Measurements from ENCODE around the gene EIF3I.
A peak's percentile ranks its signal among the peaks of the same experiment; 100 is the strongest.

Gene EIF3I

GRCh38 chr1:32221980-32222755 is at the start of gene EIF3I, which contains the start of gene TMEM234:
TSS of gene EIF3I (plus strand) at chr1:32222407. CDS start at chr1:32222442, 35 bp downstream.
TSS of gene TMEM234 (minus strand) at chr1:32222353. CDS start at chr1:32222322, 31 bp downstream.
- DNase-seq (ENCODE audit: low read depth in 4 of 4, low spot score in 1 of 4) = peak; percentile 71 to 87 (median 84)

GRCh38 chr1:32172621-32173245 is 49.5 kb upstream of the EIF3I start:
- no peak for DNase-seq (ENCODE audit: low read depth in 4 of 4, low spot score in 1 of 4)

- no peak for DNase-seq (ENCODE audit: low read depth in 4 of 4, low spot score in 1 of 4)
Observed at GRCh38 chr1:32178380-32179192, 43.6 kb upstream of the EIF3I start.

DNA sequence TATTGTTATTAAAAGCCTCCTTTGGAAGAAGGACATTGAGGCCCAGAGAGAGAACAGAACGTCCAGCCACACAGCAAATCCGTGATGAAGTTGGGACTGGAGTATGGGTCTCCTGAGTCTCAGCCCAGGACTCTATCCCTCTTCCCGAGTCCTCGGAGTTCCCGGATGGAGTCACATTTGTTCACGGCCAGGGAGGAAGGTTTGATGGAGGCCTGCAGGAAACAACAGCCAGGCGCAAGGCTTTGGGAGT is 43.1 kb upstream of the EIF3I start:
- DNase-seq (ENCODE audit: low read depth in 4 of 4, low spot score in 1 of 4) = no peak

DNA sequence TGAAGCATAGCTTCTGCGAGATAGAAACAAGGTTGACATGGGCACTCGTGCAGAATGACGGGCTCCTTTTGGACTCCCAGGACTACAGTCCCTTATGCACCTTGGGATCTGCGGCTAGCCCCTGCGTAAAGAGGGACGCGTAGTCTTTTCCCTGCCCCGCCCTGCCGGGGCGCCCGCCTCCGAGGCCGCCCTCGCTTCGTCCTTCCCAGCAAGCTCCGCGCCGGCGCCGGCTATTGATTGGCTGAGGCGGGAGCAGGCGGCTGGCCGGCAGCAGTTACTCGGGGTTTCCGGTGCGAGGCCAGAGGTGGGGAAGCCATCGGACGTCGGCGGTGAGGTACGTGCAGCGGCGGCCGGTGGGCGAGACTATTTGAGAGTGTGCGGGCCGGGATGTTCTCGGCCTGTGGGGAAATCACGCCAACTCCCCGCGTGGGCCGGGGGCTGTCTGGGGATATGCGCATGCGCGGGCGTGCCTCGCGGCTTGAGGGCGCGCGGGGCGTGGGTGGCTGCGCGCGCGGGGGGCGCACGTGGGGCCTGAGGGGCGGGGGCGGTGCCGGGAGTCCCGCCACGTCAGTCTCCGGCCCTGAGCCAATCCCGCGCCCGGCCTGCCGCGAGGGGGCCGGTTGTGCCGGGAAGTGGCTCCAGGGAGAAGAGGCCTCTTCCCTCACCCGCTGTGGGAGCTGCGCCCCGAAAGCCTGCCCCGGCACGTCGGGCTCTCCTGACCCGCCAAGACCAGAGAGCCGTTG is 42.6 kb upstream of the EIF3I start, which contains the start of gene TXLNA:
TXLNA (plus strand) TSS at position 233 of the 743 bp plus-strand sequence. CDS start 671 bp downstream, outside the sequence.
- peak; percentile 72 to 89 (median 82) for DNase-seq (ENCODE audit: low read depth in 4 of 4, low spot score in 1 of 4)

- peak in 2 of 4 experiments; percentile 14 to 23 for DNase-seq (ENCODE audit: low read depth in 4 of 4, low spot score in 1 of 4)
Observed at GRCh38 chr1:32180186-32181060, 41.8 kb upstream of the EIF3I start.

DNA sequence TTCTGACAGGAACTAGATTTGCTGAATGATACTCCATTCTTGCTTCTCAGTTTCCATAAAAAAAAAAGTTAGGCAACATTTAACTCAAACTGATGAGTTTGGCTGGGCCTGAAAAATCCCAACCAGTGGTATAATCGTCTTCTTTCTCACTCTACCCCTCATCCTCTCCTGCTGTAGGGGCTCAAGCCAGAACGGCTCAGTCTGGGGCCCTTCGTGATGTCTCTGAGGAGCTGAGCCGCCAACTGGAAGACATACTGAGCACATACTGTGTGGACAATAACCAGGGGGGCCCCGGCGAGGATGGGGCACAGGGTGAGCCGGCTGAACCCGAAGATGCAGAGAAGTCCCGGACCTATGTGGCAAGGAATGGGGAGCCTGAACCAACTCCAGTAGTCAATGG is 41.1 kb upstream of the EIF3I start:
- no peak for DNase-seq (ENCODE audit: low read depth in 4 of 4, low spot score in 1 of 4)

GRCh38 chr1:32181563-32181962 is 40.6 kb upstream of the EIF3I start:
- DNase-seq (ENCODE audit: low read depth in 4 of 4, low spot score in 1 of 4) = no peak

DNA sequence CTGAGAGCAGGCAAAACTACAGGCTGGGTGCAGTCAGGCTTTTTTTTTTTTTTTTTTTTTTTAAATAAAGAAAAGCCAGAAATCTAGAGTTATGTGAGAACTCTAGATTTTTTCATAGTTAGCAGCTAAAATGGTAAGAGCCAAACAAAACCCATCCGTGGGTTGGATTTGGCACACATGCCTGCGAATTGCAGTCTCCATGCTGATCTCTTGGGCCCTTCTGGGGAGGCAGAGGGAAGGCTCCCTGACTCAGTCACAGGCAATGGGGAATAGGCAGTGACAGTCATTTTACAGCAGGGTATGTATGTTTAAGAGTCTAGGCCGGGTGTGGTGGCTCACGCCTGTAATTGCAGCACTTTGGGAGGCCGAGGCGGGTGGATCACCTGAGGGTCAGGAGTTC is 40.1 kb upstream of the EIF3I start:
- DNase-seq (ENCODE audit: low read depth in 4 of 4, low spot score in 1 of 4) = no peak

DNA sequence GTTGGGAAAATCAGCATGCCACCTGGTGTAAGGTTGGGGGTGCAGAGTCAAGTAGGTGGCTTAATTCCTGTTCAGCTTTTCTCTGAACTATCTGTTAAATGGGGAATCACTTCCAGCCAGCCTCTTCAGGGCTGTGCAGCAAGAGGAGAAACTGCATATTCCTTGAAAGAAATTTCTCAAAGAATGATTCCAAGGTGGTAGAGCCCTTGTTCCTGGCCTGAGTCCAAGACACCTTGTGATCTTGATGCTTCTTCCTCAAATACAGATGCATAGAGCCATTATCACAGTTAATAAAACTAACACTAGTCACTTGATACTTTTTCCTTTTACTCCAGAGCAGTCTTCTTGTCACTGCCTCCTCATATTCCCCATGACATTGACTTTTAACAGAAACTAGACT is 37.6 kb upstream of the EIF3I start:
- DNase-seq (ENCODE audit: low read depth in 4 of 4, low spot score in 1 of 4) = no peak

DNA sequence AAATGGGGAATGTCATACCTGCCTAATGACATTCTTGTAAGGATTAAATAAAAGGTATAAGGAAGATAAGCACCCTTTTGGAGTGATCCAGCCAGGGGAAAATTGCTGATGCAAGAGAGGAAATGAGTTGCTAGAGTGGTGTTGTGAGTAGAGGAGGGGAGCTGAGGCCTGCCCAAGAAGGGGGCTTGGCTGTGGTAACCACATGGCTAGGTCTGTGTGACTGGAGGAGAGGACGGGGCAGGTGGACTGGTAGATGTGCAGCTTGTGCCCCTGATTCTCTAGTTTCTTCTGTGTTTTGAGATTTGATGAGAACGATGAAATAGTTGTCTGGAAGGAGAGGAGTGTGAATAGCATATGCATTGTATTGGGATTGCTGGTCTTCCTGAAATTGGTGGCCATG is 36.1 kb upstream of the EIF3I start:
- no peak for DNase-seq (ENCODE audit: low read depth in 4 of 4, low spot score in 1 of 4)

DNA sequence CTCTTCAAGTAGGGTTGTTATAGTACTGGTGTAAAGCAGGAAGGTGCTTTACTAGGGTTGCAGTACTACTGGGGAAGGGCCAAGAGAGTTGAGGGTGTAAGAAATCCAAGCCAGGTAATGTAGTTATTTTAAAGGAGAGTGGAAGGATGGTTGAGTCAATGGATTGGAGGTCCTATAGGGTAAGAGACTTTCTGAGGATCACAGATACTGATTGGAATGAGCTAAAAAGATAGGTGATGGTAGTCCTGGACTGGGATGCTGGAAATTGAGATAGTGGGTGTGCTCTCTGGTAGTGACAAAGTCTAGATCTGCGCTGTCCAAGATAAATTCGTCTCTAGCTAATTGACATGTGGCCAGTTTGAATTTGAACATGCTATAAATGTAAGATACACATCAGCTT is 35.7 kb upstream of the EIF3I start:
- no peak for DNase-seq (ENCODE audit: low read depth in 4 of 4, low spot score in 1 of 4)

- DNase-seq (ENCODE audit: low read depth in 4 of 4, low spot score in 1 of 4) = no peak
Observed at GRCh38 chr1:32187850-32188249, 34.4 kb upstream of the EIF3I start.

- DNase-seq (ENCODE audit: low read depth in 4 of 4, low spot score in 1 of 4) = no peak
Observed at GRCh38 chr1:32192220-32192948, 29.8 kb upstream of the EIF3I start.

GRCh38 chr1:32194984-32195383 is 27.2 kb upstream of the EIF3I start:
- no peak for DNase-seq (ENCODE audit: low read depth in 4 of 4, low spot score in 1 of 4)

GRCh38 chr1:32195531-32195930 is 26.7 kb upstream of the EIF3I start:
- no peak for DNase-seq (ENCODE audit: low read depth in 4 of 4, low spot score in 1 of 4)

DNA sequence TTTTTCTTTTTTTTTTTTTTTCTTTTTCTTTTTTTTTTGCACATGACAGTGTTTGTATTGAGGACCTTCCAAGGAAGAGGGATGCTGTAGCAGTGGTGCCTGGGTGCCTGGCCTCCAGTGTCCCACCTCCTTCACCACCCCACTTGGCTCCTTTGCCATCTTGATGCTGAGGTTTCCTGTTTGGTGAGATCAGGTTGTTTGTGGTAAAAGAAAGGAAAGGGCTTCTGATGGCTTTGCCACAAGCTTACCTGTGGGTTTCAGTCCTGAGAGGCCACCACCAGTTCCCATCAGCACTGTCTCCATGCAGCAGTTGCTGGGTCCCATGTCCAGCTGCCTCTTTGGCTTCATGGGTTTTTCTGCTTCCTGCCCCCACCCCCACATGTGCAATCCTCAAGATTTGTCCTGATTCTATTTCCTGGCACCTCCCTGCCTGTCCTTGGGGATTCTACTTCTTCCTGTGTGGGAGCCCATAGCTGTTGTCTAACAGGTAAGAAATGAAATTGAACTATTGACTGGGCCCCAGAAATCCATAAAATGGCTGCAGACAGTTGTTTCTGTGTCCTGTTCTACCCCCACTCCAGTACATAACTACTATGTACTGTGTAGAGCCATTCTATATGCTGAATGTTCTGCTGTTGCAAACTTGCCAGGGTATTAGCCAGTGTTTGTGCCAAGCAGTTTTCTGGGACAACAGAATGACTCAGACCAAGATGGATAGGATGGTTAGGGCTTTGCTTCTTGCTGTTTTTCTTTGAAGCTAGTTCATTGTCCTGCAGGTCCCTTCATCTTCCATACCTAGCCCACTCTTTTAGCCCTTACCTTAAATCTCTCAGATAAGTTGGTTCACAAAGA is 26.0 kb upstream of the EIF3I start:
- DNase-seq (ENCODE audit: low read depth in 4 of 4, low spot score in 1 of 4) = no peak

DNA sequence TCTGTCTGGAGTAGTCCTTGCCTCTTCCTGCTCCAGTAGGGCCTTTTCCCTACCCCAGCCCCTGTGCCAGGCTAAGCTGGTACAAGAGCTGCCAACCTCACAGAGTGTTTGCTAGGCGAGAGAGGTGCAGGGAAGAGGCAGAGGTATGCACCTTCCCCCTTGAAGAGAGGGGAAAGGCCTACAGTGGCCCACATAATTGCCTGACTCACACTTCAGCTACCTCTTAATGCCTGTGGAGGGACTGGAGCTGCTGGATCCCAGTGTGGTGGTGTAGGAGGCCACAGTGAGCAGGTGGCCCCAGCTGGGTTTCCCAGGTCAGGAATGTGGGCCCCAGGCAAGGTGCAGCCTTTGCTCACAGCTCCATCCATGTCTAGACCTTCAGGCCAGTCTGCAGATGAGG is 25.1 kb upstream of the EIF3I start:
- no peak for DNase-seq (ENCODE audit: low read depth in 4 of 4, low spot score in 1 of 4)

DNA sequence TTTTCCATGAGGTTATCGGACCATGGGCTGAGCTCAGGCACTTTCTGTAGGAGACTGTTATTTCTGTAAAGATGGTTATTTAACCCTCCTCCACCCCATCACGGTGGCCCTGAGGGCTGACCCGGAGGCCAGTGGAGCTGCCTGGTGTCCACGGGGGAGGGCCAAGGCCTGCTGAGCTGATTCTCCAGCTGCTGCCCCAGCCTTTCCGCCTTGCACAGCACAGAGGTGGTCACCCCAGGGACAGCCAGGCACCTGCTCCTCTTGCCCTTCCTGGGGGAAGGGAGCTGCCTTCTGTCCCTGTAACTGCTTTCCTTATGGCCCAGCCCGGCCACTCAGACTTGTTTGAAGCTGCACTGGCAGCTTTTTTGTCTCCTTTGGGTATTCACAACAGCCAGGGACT is 24.4 kb upstream of the EIF3I start:
- DNase-seq (ENCODE audit: low read depth in 4 of 4, low spot score in 1 of 4) = no peak

Data from stimulated activated CD4-positive, alpha-beta T cell treated with anti-CD3 and anti-CD28 coated beads, Interleukin-1b, Interleukin-23, amount 100 ng/mL, for 24 hours (primary cell).